GM12891 (cell line): ENCODE measurements around the gene C9orf152.

Experiments
- DNase-seq: peaks from one replicate; pipeline ENCODE4 v3.0.0; 2011; ENCODE audit warnings: low spot score; ENCODE audit not compliant: insufficient read length
- FAIRE-seq: peaks from 2 replicates; lab custom pipeline; 2011; peaks lifted over from hg19 to GRCh38; lab: Jason Lieb, UNC
- PAX5 ChIP-seq: IDR thresholded peaks from 2 replicates; pipeline ENCODE4 v1.6.1; 2011; ENCODE audit warnings: low read length, moderate library complexity, mild to moderate bottlenecking; ENCODE audit not compliant: insufficient read depth, severe bottlenecking
- POLR2A ChIP-seq: IDR thresholded peaks from 2 replicates; pipeline ENCODE4 v1.6.1; 2011; ENCODE audit warnings: low read depth, low read length, control low read depth
- POLR2AphosphoS5 ChIP-seq: IDR thresholded peaks from 2 replicates; pipeline ENCODE4 v1.6.1; 2011; ENCODE audit warnings: low read depth, low read length, control low read depth
- POU2F2 ChIP-seq: IDR thresholded peaks from 2 replicates; pipeline ENCODE4 v1.6.1; 2011; ENCODE audit warnings: low read depth, mild to moderate bottlenecking, control low read depth, low read length, moderate library complexity
- SPI1 ChIP-seq: IDR thresholded peaks from 2 replicates; pipeline ENCODE4 v1.6.1; 2011; ENCODE audit warnings: low read depth, low read length, control low read depth
- TAF1 ChIP-seq: IDR thresholded peaks from 2 replicates; pipeline ENCODE4 v1.6.1; 2011; ENCODE audit warnings: low read depth, low read length, control low read depth

The C9orf152 gene

DNA sequence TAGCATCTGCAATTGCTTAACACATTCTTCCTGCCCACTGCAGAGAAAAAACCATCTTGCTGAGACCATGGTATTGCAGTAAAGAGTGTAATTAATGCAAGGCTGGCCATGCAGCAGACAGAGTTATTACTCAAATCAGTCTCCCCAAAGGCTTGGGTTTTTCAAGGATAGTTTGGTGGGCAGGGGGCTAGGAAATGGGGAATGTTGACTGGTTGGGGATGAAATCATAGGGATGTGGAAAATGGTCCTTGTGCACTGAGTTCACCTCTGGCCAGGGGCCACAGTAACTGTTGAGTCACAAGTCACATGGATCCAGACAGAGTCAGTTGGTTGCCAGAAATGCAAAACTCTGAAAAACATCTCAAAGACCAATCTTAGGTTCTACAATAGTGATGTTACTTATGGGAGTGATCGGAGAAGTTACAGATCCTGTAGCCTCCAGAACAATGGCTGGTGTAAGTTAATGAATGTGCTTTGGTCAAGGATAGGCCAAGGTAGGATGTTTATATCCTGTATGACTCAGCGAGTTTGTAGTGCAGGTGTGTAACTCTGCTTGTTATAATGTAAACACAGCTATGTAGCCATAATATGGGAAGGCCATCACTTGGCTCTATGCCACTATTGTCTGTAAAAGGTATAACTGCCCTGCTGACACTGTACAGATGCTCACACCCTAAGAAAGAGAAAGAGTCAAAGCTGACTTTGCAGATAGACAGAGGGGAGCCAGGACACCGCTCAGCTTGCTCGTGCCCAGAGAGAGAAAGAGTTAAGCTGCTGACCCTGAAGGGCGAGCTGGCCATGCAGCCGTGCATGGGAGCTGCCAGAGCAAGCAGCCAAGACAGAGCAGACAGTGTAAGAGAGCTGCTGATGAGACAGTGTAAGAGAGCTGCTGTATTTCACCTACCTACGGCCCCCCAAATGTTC lies 27.2 kb downstream of the C9orf152 start:
- peak; percentile 57 for FAIRE-seq
- no peak for TF ChIP-seq POLR2A
- TF ChIP-seq POLR2AphosphoS5: no peak
- no peak for TF ChIP-seq SPI1
- TF ChIP-seq POU2F2: no peak
- no peak for TF ChIP-seq TAF1
- no peak for TF ChIP-seq PAX5
- no peak for DNase-seq

DNA sequence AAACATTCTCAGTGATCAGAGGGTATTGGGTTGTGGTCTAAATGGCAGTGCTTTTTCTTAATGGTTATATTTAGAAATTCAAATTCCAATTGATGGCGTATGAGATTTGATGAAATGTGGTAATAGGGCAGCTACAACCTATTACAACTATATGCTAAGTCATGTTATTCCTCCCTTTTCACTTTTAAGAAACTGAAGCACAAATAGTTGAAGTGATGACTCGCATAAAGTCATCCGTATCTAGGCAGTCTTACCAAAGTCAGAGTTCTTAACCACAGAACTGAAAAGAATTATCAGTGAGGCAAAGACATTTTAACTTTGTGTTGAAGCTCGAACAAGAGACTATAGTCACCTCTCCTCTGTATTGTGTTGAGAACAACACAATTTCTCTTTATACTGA lies 28.2 kb downstream of the C9orf152 start:
- TF ChIP-seq TAF1 (no peak), POLR2A (no peak), SPI1 (no peak), POLR2AphosphoS5 (no peak), POU2F2 (no peak), PAX5 (no peak)
- FAIRE-seq: no peak
- DNase-seq: no peak

DNA sequence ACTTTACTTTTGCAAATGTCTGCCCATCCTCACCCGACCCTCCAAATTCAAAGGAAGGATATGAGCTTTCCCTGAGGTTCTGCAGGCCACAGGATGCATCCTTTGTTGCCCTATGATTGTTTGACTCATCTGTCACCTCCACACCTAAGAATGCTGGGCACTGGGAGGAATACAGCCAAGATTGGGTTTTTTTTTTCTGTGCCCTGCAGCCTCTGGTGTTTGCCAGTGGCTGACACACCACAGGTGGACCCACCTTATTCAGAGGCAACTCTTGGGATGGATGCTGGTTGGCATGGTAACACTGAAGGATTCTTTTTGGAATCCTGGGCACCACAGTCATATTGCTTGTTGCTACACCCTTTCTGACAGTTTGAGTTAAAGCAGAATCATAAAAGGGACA lies 29.7 kb downstream of the C9orf152 start:
- FAIRE-seq: no peak
- no peak for TF ChIP-seq POU2F2
- no peak for TF ChIP-seq TAF1
- TF ChIP-seq POLR2AphosphoS5: no peak
- TF ChIP-seq PAX5: no peak
- TF ChIP-seq SPI1: no peak
- TF ChIP-seq POLR2A: no peak
- no peak for DNase-seq

DNA sequence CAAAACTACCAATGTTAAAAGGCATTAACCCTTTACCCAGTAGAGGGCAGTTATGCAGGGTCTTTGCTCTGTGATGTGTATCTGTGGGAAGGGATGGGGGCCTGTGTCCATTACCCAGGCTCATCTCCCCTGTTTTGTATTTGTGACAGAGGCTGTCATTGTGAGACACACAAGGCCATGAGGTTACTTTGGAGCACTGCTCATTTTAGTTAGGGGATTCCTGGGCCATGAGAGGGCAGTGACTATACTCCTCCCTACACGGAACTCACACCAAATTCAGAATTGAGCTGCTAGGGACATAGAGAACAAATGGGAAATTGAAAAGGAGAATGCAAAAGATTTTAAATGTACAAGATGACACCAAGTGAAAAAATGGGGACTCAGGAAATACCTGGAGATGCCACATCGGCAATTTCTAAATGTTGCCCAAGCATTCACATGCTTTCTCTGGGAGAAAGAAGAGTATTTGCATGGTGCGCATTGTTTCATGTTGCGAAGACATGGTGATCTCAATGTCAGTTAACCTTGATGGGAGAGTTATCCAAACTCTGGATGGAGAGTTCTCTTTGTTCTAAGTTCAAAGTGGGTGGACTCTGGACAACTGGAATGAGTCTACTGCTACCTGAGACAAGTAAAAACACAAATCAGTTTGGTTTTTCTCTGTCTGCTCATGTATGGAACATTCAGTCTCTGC lies 32.5 kb downstream of the C9orf152 start:
- FAIRE-seq (no peak), DNase-seq (no peak)
- TF ChIP-seq POLR2AphosphoS5 (no peak), POU2F2 (no peak)

DNA sequence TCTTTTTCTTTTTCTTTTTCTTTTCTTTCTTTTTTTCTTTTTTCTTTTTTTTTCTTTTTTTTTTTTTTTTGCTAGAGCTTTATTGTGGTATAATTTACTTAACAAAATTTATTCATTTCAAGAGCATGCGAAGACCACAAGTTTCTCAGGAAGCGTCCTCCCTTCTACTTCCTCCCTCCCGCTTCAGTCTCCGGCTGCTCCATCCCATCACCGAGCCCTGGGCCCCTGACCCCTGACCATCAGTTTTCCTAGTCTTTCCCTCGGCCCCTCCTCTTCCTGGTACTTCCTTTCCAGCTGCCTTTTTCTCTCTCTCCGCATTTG lies 34.7 kb downstream of the C9orf152 start:
- FAIRE-seq: no peak
- no peak for TF ChIP-seq PAX5
- TF ChIP-seq POLR2AphosphoS5: no peak
- TF ChIP-seq TAF1: no peak
- TF ChIP-seq POLR2A: no peak; the same call in 1 of the 2 replicates
- TF ChIP-seq SPI1: no peak
- no peak for DNase-seq

DNA sequence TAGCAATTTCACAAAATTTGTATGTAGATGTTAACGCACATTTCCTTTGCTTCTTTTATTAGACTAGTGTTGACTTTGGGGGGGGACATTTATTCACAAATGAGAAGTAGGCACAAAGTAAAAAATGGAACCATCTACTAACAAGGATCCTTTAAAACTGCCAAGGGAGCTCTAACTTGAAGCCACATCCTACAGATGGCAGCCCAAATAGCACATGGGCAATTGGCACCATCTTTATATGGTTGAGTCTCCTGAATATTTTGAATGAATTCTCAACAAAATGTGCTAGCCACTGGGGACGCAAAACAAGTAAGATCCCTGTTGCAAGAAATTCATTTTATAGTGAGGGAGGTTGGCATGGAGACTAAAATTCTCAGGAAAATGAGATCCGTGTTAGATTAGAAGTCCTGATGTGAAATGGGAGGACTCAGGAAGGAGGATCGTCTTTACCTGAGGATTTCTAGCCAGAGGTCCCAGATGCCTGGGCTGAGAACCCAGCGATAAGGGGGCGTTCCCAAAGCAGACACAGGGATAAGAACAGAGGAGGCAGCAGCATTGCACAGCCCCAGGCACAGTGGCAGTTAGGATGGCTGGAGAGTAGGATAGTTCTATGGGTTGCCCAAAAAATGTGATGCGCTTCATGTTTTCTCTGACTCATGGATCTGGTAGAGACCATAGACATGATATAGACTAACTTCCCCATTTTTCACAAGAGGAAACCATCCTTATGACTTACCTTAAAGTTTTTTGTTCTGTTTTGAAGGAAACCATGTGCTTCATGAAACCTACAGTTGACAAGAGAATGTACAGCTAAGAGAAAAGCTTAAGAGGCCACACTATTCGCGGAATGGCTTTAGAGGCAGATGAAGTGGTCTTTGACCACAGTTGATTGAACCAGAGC lies 37.4 kb downstream of the C9orf152 start:
- FAIRE-seq (no peak), DNase-seq (no peak)
- TF ChIP-seq POU2F2: no peak
- 0 out of 2 replicates have a peak, but pooled peaks have one; percentile 63 for TF ChIP-seq POLR2AphosphoS5
- peak; percentile 63 for TF ChIP-seq POLR2A
- no peak for TF ChIP-seq PAX5

DNA sequence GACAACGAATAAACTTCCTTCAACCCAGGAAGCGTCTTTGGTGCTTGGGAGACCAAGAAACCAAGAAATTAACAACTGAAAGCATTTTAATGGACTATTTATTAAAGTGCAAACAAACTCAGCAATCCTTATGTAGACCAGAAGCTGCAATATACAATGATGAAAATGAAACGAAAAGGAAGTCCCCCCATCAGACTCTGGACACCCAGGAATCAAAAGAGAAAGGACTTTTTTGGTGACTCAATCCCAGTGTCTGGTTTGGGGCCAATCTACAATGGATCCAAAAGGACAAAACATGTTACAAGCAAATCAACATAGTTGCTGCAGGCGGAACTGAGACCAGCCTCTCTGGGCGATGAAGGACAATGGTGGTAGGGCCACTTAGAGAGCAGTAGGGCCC lies 39.5 kb downstream of the C9orf152 start:
- FAIRE-seq: no peak
- 0 out of 2 replicates have a peak, but pooled peaks have one; percentile 7 for TF ChIP-seq POLR2AphosphoS5
- TF ChIP-seq PAX5: no peak
- no peak for TF ChIP-seq POLR2A
- no peak for TF ChIP-seq TAF1

DNA sequence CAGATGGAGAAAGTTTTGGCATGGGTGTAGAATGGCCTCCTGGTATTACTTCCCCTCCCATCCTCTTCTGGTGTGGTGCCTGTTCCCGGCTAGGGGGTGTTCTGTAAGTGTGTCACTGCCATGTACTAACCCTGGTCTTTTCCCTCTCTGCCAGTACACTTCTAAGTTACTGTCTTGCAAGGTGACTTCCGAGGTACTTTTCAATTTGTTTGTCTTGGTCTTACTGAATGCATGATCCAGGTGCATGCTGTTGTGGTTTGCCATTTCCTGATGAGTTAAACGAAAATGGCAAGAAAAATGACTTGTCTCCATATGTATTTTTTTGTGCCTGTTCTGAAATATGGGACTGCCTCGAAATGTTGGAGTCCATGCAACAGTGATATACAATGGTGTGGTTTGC lies 46.0 kb downstream of the C9orf152 start:
- FAIRE-seq: peak; percentile 75
- DNase-seq: no peak
- TF ChIP-seq TAF1: no peak
- 0 out of 2 replicates have a peak, but pooled peaks have one; percentile 9 for TF ChIP-seq SPI1

More for the DNA sequence above, 39.5 kb downstream of the C9orf152 start:
- DNase-seq: no peak

DNA sequence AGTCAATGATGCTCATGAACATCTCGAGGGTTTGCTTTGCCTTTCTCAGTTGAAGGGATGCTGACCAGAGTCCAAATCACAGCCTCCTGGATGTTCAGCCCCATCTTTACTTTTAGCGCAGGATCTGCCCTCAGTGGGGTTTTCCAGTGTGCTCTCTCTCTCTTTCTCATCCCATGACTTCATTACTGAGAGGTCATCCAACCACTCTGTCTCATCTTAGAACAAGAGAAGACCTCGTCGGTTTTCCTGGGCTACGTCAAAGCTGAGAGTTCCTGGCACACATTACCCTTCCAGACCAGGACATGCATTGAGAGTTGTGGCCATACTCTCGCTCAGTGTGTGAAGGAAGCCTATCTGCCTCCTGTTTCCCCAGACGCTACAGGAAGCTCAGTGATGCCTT lies 47.3 kb downstream of the C9orf152 start:
- no peak for DNase-seq
- TF ChIP-seq SPI1 (no peak), POLR2AphosphoS5 (no peak), TAF1 (no peak), POU2F2 (no peak), POLR2A (no peak), PAX5 (no peak)
- peak; percentile 58 for FAIRE-seq
